GM12878 (cell line): ENCODE data around the gene AKT3. TPM values are rescaled to one million over a fixed set of nuclear protein-coding genes. Genes with fewer than 3 reads are reported as not detected.

Experiments
- ATAC-seq: fragments of 200-7000 bp; cut with Tn5 transposase; 3 replicates; pipeline ENCODE4 v1.9.1; 2020; ENCODE audit warnings: mild to moderate bottlenecking, moderate library complexity
- BruUV-seq: library from RNA; stranded (reverse); fragments of 400-500 nt; replicated peaks from 2 replicates; lab custom pipeline; 2021; lab: Mats Ljungman, UMichigan
- CTCF ChIA-PET: fragments of 300-600 bp; sonication (Branson Sonifier 250); formaldehyde crosslinking; extraction: SDS; loops from one replicate; lab custom pipeline; 2021; ENCODE audit warnings: inconsistent platforms; lab: Yijun Ruan, JAX
- POLR2A ChIA-PET: fragments of 350-600 bp; formaldehyde crosslinking; extraction: SDS; loops from one replicate; lab custom pipeline; 2021; ENCODE audit warnings: inconsistent platforms; lab: Charles Lee
- RAD21 ChIA-PET: fragments of 300-600 bp; sonication (Branson Sonifier 250); formaldehyde crosslinking; loops from one replicate; lab custom pipeline; 2023; ENCODE audit warnings: antibody characterized with exemption; ENCODE audit not compliant: unreplicated experiment; lab: Charles Lee
- SMC1A ChIA-PET: fragments of 300-600 bp; sonication (Branson Sonifier 250); formaldehyde crosslinking; loops from one replicate; lab custom pipeline; 2023; ENCODE audit not compliant: unreplicated experiment, uncharacterized antibody; lab: Charles Lee
- DNase-seq: peaks from one replicate; pipeline ENCODE4 v3.0.0-alpha.2; 2011; ENCODE audit warnings: low read depth, low spot score
- FAIRE-seq: peaks from 3 replicates; lab custom pipeline; 2011; peaks lifted over from hg19 to GRCh38; lab: Jason Lieb, UNC
- H2AFZ ChIP-seq: 2 replicates; pipeline ENCODE4 v1.6.0; 2011; ENCODE audit warnings: low read depth, low read length, control low read depth; ENCODE audit not compliant: control insufficient read depth
- H3K27ac ChIP-seq: 2 replicates; pipeline ENCODE4 v1.5.1; 2011; ENCODE audit warnings: control low read depth; ENCODE audit not compliant: control insufficient read depth, insufficient read depth
- H3K27me3 ChIP-seq, 2 experiments: replicated peaks in 1 of 2; 2 replicates each; pipeline versions ENCODE4 v1.6.0 to v1.6.1; 2011; ENCODE audit warnings: low read length in 1 of 2; ENCODE audit not compliant: control insufficient read depth in 2 of 2, insufficient read depth in 2 of 2
- H3K36me3 ChIP-seq, 2 experiments: 2 replicates each; pipeline ENCODE4 v1.5.1; 2011; ENCODE audit warnings: low read length in 1 of 2; ENCODE audit not compliant: control insufficient read depth in 2 of 2, insufficient read depth in 2 of 2
- H3K4me1 ChIP-seq: 2 replicates; pipeline ENCODE4 v1.6.1; 2011; ENCODE audit warnings: mild to moderate bottlenecking, low read length, moderate library complexity, mixed read lengths; ENCODE audit not compliant: control insufficient read depth, insufficient read depth
- H3K4me2 ChIP-seq: 2 replicates; pipeline ENCODE4 v1.6.0; 2011; ENCODE audit warnings: control low read depth; ENCODE audit not compliant: control insufficient read depth, insufficient read depth
- H3K4me3 ChIP-seq: fragments of 200-600 bp; sonication (generic); 2 replicates; pipeline ENCODE4 v1.5.1; 2016
- H3K79me2 ChIP-seq: 2 replicates; pipeline ENCODE4 v1.6.0; 2011; ENCODE audit warnings: low read length; ENCODE audit not compliant: control insufficient read depth, insufficient read depth
- H3K9ac ChIP-seq: 2 replicates; pipeline ENCODE4 v1.8.0; 2011; ENCODE audit warnings: low read length, control low read depth, mixed read lengths; ENCODE audit not compliant: control insufficient read depth, insufficient read depth
- H3K9me3 ChIP-seq: replicated peaks from 3 replicates; pipeline ENCODE4 v1.5.1; 2011; ENCODE audit warnings: mild to moderate bottlenecking, low read length; ENCODE audit not compliant: control insufficient read depth, insufficient read depth
- H4K20me1 ChIP-seq: 2 replicates; pipeline ENCODE4 v1.6.0; 2011; ENCODE audit not compliant: control insufficient read depth, insufficient read depth
- BACH1 ChIP-seq: fragments of 450-650 bp; IDR thresholded peaks from 2 replicates; pipeline ENCODE4 v1.6.1; 2017; ENCODE audit warnings: mild to moderate bottlenecking, borderline replicate concordance
- CEBPZ ChIP-seq: fragments of 150-350 bp; IDR thresholded peaks from 2 replicates; pipeline ENCODE4 v1.6.1; 2016; ENCODE audit warnings: low read depth, low read length
- CREM ChIP-seq: IDR thresholded peaks from 2 replicates; pipeline ENCODE4 v1.6.1; 2014; ENCODE audit warnings: antibody characterized with exemption, low read depth
- CTCF ChIP-seq, 3 experiments: IDR thresholded peaks in 2 of 3; conservative IDR thresholded peaks in 1 of 3; 2 replicates each; pipeline ENCODE4 v1.5.1; 2011; ENCODE audit warnings: low read depth in 3 of 3, low read length in 3 of 3, mild to moderate bottlenecking in 3 of 3, control low read depth in 2 of 3, moderate library complexity in 2 of 3, inconsistent platforms in 1 of 3, mixed read lengths in 1 of 3; ENCODE audit not compliant: control insufficient read depth in 2 of 3, insufficient read depth in 1 of 3; ENCODE audit errors: extremely low read depth in 1 of 3
- E2F4 ChIP-seq: IDR thresholded peaks from 2 replicates; pipeline ENCODE4 v1.6.1; 2012; ENCODE audit warnings: low read depth, low read length, improper control_type of control experiment
- EGR1 ChIP-seq, 2 experiments: IDR thresholded peaks; 1 replicate in 1 of 2; 2 replicates in 1 of 2; pipeline ENCODE4 v1.6.1; 2011 to 2012; ENCODE audit warnings: low read depth in 2 of 2, low read length in 2 of 2, borderline replicate concordance in 1 of 2, mild to moderate bottlenecking in 1 of 2, moderate library complexity in 1 of 2
- EZH2 ChIP-seq: IDR thresholded peaks from 2 replicates; pipeline ENCODE4 v1.6.1; 2012; ENCODE audit warnings: low read depth, mild to moderate bottlenecking, control low read depth, inconsistent platforms, low read length, borderline replicate concordance; ENCODE audit not compliant: control insufficient read depth
- GABPA ChIP-seq: IDR thresholded peaks from 2 replicates; pipeline ENCODE4 v1.6.1; 2014; ENCODE audit warnings: antibody characterized with exemption, low read depth, mild to moderate bottlenecking, inconsistent platforms
- HCFC1 ChIP-seq: fragments of 150-350 bp; IDR thresholded peaks from 2 replicates; pipeline ENCODE4 v1.6.1; 2014; ENCODE audit warnings: low read length
- HSF1 ChIP-seq: fragments of 150-350 bp; IDR thresholded peaks from 2 replicates; pipeline ENCODE4 v1.6.1; 2014; ENCODE audit warnings: mild to moderate bottlenecking, low read depth, low read length
- IRF4 ChIP-seq: IDR thresholded peaks from 2 replicates; pipeline ENCODE4 v1.6.1; 2011; ENCODE audit warnings: low read depth, low read length
- MXI1 ChIP-seq: fragments of 150-350 bp; IDR thresholded peaks from 2 replicates; pipeline ENCODE4 v1.6.1; 2011; ENCODE audit warnings: low read depth, mild to moderate bottlenecking, inconsistent platforms, low read length, improper control_type of control experiment
- POU2F2 ChIP-seq: IDR thresholded peaks from 3 replicates; pipeline ENCODE4 v1.6.1; 2011; ENCODE audit warnings: low read depth, mild to moderate bottlenecking, low read length, borderline replicate concordance
- RUNX3 ChIP-seq: IDR thresholded peaks from 2 replicates; pipeline ENCODE4 v1.6.1; 2012; ENCODE audit warnings: low read length, inconsistent platforms
- SP1 ChIP-seq: IDR thresholded peaks from one replicate; pipeline ENCODE4 v1.6.1; 2011; ENCODE audit warnings: low read depth, low read length
- SUZ12 ChIP-seq: fragments of 200-600 bp; sonication (generic); IDR thresholded peaks from one replicate; pipeline ENCODE4 v1.6.1; 2018; ENCODE audit warnings: antibody characterized with exemption, mild to moderate bottlenecking; ENCODE audit not compliant: unreplicated experiment
- WRNIP1 ChIP-seq: IDR thresholded peaks from 2 replicates; pipeline ENCODE4 v1.6.1; 2011; ENCODE audit warnings: low read depth, low read length, improper control_type of control experiment, borderline replicate concordance
- WGBS: methylation state at CpG from one replicate; pipeline ENCODE4 v1.1.6; 2016; ENCODE audit warnings: low lambda C conversion rate; ENCODE audit not compliant: insufficient replicate concordance, insufficient coverage; ENCODE audit errors: missing lambda C conversion rate; 5-methylcytosine and 5-hydroxymethylcytosine counted together
- in situ Hi-C: fragments of 300-500 bp; cut with MboI; formaldehyde crosslinking; loops from 9 replicates; pipeline ENCODE4 v1.14.3; 2018; ENCODE audit warnings: mixed read lengths
- intact Hi-C: fragments of 100-400 bp; cut with micrococcal nuclease; formaldehyde crosslinking; loops from one replicate; pipeline ENCODE4 v1.14.2; 2022; ENCODE audit not compliant: unreplicated experiment
- polyA plus RNA-seq, 11 experiments: library from polyadenylated mRNA; depleted of rRNA in 4 of 11; unstranded in 6 of 11; stranded (reverse) in 5 of 11; fragments of >200 nt; fragmentation: Nextera tagmentation in 4 of 11; fragmentation: Illumina TruSeq in 1 of 11; extraction: Ambion mirVana in 4 of 11; extraction: Trizol in 1 of 11; gene quantifications; 1 replicate in 1 of 11; 2 replicates in 10 of 11; pipeline versions ENCODE4 v1.2.1 to v1.2.3, GENCODE V29; 2011 to 2016; ENCODE audit warnings: inconsistent platforms in 2 of 11, missing spikeins in 2 of 11, low read depth in 1 of 11
- total RNA-seq, 4 experiments: library from RNA; depleted of rRNA in 3 of 4; stranded (reverse); fragments of >200 nt in 3 of 4; fragmentation: Illumina TruSeq in 1 of 4; extraction: Trizol in 1 of 4; gene quantifications; 2 replicates each; pipeline versions ENCODE4 v1.2.1 to v1.2.3, GENCODE V29; 2013 to 2021

Gene AKT3
- total and polyA plus RNA-seq, 10 of the 15 experiments (the other 5 are each of a cell fraction or from before 2014, with no cell fraction given) = 0.03 to 0.56 (median 0.19) TPM

- ChIA-PET CTCF (interaction anchor here (0.6 kb wide), 1 partner anchor 747 kb away, joined by 4 read pairs; no protein-coding TSS in a partner anchor), RAD21 (no interaction called here), POLR2A (no interaction called here), SMC1A (no interaction called here)
- H3K4me2 ChIP-seq = no peak overlapping the region
- ATAC-seq (no peak), DNase-seq (no peak), FAIRE-seq (no peak)
- H2AFZ ChIP-seq = no peak overlapping the region
- in situ Hi-C loops (no loop called here), intact Hi-C loops (loop anchor here (2.0 kb wide), 1 partner anchor 729 kb away; no protein-coding TSS in a partner anchor)
- WGBS = 32% methylated on average over 2 of the region's 2 CpGs
- TF ChIP-seq POU2F2 (no peak), CREM (no peak), BACH1 (no peak), HCFC1 (no peak), EGR1 (IDR thresholded peaks at IDR 0.05; ENCODE audit: borderline replicate concordance in 1 of 2, low read depth in 2 of 2, low read length in 2 of 2) (no peak), CTCF (IDR thresholded peaks at IDR 0.05 in 2 of 3, conservative IDR thresholded peaks at IDR 0.05 in 1 of 3; ENCODE audit: control insufficient read depth in 2 of 3, extremely low read depth in 1 of 3, insufficient read depth in 1 of 3, low read depth in 3 of 3, low read length in 3 of 3) (no peak), IRF4 (no peak), MXI1 (no peak), RUNX3 (no peak), E2F4 (no peak), HSF1 (no peak), SP1 (no peak), GABPA (no peak), CEBPZ (no peak), SUZ12 (no peak), EZH2 (no peak), WRNIP1 (no peak)
- H3K4me1 ChIP-seq = no peaks in the 10 kb centered on the region
- no TSS peak for BruUV-seq
- H3K79me2 ChIP-seq = no peaks in the 10 kb centered on the region
- H3K9ac ChIP-seq = no peak overlapping the region
- H3K9me3 ChIP-seq = no peaks in the 10 kb centered on the region
- no peaks in the 10 kb centered on the region for H3K27me3 ChIP-seq
- H4K20me1 ChIP-seq = no peaks in the 10 kb centered on the region
- H3K36me3 ChIP-seq = no peaks in the 10 kb centered on the region
- H3K4me3 ChIP-seq = no peak overlapping the region
- H3K27ac ChIP-seq = no peak overlapping the region
These were observed 306.5 kb downstream of the AKT3 start for GRCh38 chr1:243543501-243543900.
